ENCODE data around the gene SMIM9.

The SMIM9 gene

DNA sequence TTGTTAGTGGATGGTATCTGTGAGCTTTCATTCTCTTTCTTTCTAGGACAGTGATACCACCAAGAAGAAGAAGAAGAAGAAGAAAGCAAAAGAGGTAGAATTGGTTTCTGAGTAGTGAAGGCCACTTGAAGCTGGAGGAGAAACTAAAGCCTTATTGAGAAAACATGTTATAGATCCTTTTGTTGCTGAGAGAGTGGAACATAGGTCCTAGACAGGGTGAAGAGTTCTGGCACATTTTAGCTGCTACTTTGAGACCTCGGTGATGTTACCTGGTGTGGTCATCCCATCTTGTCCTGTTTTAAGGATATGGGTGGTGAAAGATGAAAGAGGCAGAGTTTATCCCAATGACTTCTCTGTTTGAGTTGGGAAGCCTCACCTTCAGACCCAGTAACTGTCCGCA, 57.7 kb downstream of the SMIM9 start:
- DNase-seq = no peak

DNA sequence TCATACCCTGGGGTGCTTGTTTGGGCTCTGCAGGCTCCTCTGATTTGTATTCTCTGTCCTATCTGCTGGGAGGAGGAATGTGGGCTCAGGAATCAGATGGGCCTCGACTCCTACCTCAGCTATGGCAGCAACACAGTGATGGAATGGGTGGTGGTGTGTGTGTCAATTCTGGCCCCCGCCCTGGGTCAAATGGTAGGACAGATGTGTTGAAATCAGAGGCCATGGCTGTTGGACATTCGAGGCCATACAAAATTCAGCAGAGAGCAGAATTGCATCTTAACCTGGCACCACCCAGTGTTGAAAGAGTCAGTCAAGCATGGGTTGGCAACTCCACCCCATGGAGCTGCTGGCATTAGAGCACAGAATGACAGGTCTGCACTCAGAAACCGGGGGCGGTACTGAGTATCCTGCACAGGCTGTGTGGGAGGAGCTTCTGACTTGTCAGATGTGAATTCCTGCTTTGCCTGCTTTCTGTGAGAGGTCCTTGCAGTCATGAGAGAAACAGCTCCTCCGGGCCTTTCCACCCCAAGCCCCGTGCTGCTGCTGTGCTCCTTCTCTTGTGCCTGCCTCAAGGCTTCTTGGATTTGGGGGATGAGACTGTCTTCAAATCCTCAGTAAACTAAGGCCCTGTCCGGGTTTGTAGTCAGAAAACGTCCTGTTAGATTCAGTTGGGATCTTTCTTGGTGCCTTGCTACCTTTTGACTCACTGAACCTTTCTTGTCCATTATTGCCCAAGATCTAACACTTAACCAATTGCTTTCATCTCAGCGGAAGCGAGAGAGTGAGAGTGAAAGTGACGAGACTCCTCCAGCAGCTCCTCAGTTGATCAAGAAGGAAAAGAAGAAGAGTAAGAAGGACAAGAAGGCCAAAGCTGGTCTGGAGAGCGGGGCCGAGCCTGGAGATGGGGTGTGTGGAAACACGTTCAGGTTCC, 58.8 kb downstream of the SMIM9 start:
- DNase-seq = no peak

DNA sequence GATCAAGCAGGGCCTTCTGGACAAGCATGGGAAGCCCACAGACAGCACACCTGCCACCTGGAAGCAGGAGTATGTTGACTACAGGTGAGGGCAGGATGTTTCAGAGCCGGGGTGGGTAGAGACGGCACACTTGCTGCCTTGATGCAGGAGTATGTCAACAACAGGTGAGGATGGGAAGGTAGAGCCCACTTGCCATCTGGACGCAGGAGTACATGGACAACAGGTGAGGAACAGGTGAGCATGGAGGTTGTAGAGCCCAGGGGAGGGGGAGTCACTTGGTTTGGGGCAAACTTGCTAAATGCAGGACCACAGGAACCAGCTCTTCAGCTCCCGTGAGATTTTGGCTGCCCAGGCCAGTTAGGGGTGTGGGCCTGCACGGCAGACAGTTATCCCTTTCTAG, 59.8 kb downstream of the SMIM9 start:
- no peak for DNase-seq

Measured in NCI-H524 treated with DMSO at 0.1 percent for 48 hours (cell line).